ENCODE data around the gene USP6NL.

Gene USP6NL

DNA sequence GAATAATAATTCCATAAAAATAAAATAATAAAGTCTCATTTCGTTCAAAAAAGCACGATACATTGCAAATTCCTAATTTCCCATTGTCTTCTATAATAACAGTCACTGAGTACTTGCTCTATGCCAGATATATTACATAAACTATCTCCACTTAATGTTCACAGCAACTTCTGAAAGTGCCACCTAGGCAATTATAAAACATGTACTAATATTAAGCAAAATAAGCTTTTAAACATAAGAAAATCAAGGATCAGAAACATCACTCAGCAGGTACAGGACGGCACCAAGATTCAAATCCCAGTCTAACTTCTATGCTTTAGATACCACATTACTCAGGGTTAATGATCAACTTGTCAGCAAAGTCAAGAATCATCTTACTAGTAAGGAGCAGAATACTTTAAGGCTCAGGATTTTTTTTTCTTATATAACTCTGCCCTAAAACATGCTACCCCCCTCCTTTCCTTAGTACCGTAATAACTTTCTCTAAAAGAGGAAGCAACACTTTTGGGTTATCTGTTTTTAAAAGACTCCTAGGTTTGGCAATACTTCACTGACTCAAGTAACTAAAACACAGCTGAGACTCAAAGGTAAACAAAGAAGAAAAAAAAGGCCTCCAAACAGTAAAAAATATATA lies 51.3 kb downstream of the USP6NL start:
- Histone ChIP-seq H3K9me3 (ENCODE audit: insufficient read depth, low read depth, low read length) (peaks cover 7% of the 10 kb centered on the region; the same call in 1 of the 2 replicates), H3K27ac (ENCODE audit: low read length) (no peak overlapping the region), H3K9ac (ENCODE audit: low read depth, low read length) (no peak overlapping the region), H3K4me3 (ENCODE audit: low read length) (no peak overlapping the region), H3K27me3 (ENCODE audit: insufficient read depth, low read length) (no peaks in the 10 kb centered on the region), H3K36me3 (ENCODE audit: insufficient read depth, low read depth, low read length) (no peaks in the 10 kb centered on the region), H3K4me1 (ENCODE audit: insufficient read depth, low read length) (no peaks in the 10 kb centered on the region)

DNA sequence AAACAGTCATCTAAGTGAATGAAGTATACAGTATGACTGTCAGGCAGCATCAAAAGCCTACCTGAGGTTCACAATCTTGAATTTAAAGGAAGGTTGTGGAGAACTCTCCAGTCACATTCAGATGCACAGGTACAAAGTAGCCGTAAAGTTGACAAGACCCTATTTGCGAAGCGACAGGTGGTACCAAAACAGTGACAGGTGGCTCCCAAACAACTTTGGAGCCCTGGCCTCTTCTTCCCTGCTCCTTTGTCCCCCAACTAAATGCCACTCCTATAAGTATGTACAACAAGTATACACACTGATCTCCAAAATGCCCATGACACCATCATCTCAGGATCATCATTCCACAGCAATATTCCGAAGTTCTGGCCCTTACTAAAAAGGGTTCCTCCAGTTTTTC lies 53.5 kb downstream of the USP6NL start:
- Histone ChIP-seq H3K27ac (ENCODE audit: low read length) (no peak overlapping the region), H3K4me3 (ENCODE audit: low read length) (no peak overlapping the region)

GRCh38 chr10:11557513-11557912 lies 53.9 kb downstream of the USP6NL start:
- no peaks in the 10 kb centered on the region for H3K36me3 ChIP-seq (ENCODE audit: insufficient read depth, low read depth, low read length)
- no peak overlapping the region for H3K9ac ChIP-seq (ENCODE audit: low read depth, low read length)
- no peaks in the 10 kb centered on the region for H3K27me3 ChIP-seq (ENCODE audit: insufficient read depth, low read length)
- H3K4me1 ChIP-seq (ENCODE audit: insufficient read depth, low read length), result no peaks in the 10 kb centered on the region
- peaks cover 4% of the 10 kb centered on the region; the same call in 1 of the 2 replicates for H3K9me3 ChIP-seq (ENCODE audit: insufficient read depth, low read depth, low read length)
- no peak overlapping the region for H3K27ac ChIP-seq (ENCODE audit: low read length)
- no peak overlapping the region for H3K4me3 ChIP-seq (ENCODE audit: low read length)

More for the DNA sequence above, 53.5 kb downstream of the USP6NL start:
- no peaks in the 10 kb centered on the region for H3K4me1 ChIP-seq (ENCODE audit: insufficient read depth, low read length)
- peaks cover 4% of the 10 kb centered on the region; the same call in 1 of the 2 replicates for H3K9me3 ChIP-seq (ENCODE audit: insufficient read depth, low read depth, low read length)
- no peak overlapping the region for H3K9ac ChIP-seq (ENCODE audit: low read depth, low read length)
- no peaks in the 10 kb centered on the region for H3K36me3 ChIP-seq (ENCODE audit: insufficient read depth, low read depth, low read length)
- H3K27me3 ChIP-seq (ENCODE audit: insufficient read depth, low read length), result no peaks in the 10 kb centered on the region

- Histone ChIP-seq H3K9ac (ENCODE audit: low read depth, low read length) (no peak overlapping the region), H3K9me3 (ENCODE audit: insufficient read depth, low read depth, low read length) (peaks cover 4% of the 10 kb centered on the region; the same call in 1 of the 2 replicates), H3K4me1 (ENCODE audit: insufficient read depth, low read length) (peaks cover 3% of the 10 kb centered on the region; the same call in 1 of the 2 replicates), H3K36me3 (ENCODE audit: insufficient read depth, low read depth, low read length) (no peaks in the 10 kb centered on the region), H3K4me3 (ENCODE audit: low read length) (no peak overlapping the region), H3K27ac (ENCODE audit: low read length) (no peak overlapping the region), H3K27me3 (ENCODE audit: insufficient read depth, low read length) (no peaks in the 10 kb centered on the region)
Observed at GRCh38 chr10:11555556-11555955, 55.9 kb downstream of the USP6NL start.

DNA sequence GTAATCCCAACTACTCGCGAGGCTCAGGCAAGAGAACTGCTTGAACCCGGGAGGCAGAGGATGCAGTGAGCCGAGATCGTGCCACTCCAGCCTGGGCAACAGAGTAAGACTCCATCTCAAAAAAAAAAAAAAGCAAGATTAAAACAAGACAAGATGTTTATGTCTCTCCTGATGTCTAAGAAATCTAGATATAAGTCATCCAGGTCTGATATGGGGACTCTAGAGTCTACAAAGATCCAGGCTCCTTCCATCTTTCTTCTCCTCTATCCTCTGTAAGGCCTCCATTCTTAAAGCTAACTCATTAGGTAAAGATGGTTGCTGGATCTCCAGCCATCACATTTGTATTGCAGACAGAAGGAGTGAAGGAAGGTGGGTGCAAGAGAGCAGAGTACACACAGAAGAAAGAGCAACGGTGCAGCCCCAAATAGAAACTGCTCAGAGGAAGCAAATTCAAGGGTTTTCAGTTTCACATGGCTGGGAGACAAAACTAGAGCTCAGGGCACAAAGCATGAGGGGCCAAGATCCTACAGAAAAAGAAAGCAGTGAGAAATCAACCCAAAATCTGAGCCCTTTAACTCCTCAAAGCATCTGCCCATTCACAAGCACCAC lies 57.6 kb downstream of the USP6NL start:
- H3K9ac ChIP-seq (ENCODE audit: low read depth, low read length), result no peak overlapping the region

GRCh38 chr10:11551916-11552602 lies 59.4 kb downstream of the USP6NL start:
- H3K36me3 ChIP-seq (ENCODE audit: insufficient read depth, low read depth, low read length), result no peaks in the 10 kb centered on the region
- H3K4me3 ChIP-seq (ENCODE audit: low read length), result no peak overlapping the region
- peaks cover 4% of the 10 kb centered on the region; the same call in 1 of the 2 replicates for H3K9me3 ChIP-seq (ENCODE audit: insufficient read depth, low read depth, low read length)
- no peak overlapping the region for H3K27ac ChIP-seq (ENCODE audit: low read length)
- peaks cover 3% of the 10 kb centered on the region; the same call in 1 of the 2 replicates for H3K4me1 ChIP-seq (ENCODE audit: insufficient read depth, low read length)
- H3K27me3 ChIP-seq (ENCODE audit: insufficient read depth, low read length), result no peaks in the 10 kb centered on the region
- no peak overlapping the region for H3K9ac ChIP-seq (ENCODE audit: low read depth, low read length)

More for the DNA sequence above, 57.6 kb downstream of the USP6NL start:
- Histone ChIP-seq H3K27me3 (ENCODE audit: insufficient read depth, low read length) (no peaks in the 10 kb centered on the region), H3K9me3 (ENCODE audit: insufficient read depth, low read depth, low read length) (peaks cover 4% of the 10 kb centered on the region; the same call in 1 of the 2 replicates), H3K4me3 (ENCODE audit: low read length) (no peak overlapping the region), H3K27ac (ENCODE audit: low read length) (no peak overlapping the region), H3K4me1 (ENCODE audit: insufficient read depth, low read length) (peaks cover 3% of the 10 kb centered on the region; the same call in 1 of the 2 replicates), H3K36me3 (ENCODE audit: insufficient read depth, low read depth, low read length) (no peaks in the 10 kb centered on the region)

GRCh38 chr10:11551104-11551503 lies 60.3 kb downstream of the USP6NL start:
- Histone ChIP-seq H3K27ac (ENCODE audit: low read length) (no peak overlapping the region), H3K9ac (ENCODE audit: low read depth, low read length) (no peak overlapping the region), H3K4me1 (ENCODE audit: insufficient read depth, low read length) (peaks cover 3% of the 10 kb centered on the region; the same call in 1 of the 2 replicates), H3K4me3 (ENCODE audit: low read length) (no peak overlapping the region), H3K9me3 (ENCODE audit: insufficient read depth, low read depth, low read length) (peaks cover 4% of the 10 kb centered on the region; the same call in 1 of the 2 replicates), H3K36me3 (ENCODE audit: insufficient read depth, low read depth, low read length) (no peaks in the 10 kb centered on the region), H3K27me3 (ENCODE audit: insufficient read depth, low read length) (no peaks in the 10 kb centered on the region)

- peaks cover 7% of the 10 kb centered on the region; the same call in 1 of the 2 replicates for H3K4me1 ChIP-seq (ENCODE audit: insufficient read depth, low read length)
- no peaks in the 10 kb centered on the region for H3K36me3 ChIP-seq (ENCODE audit: insufficient read depth, low read depth, low read length)
- H3K4me3 ChIP-seq (ENCODE audit: low read length), result no peak overlapping the region
- no peaks in the 10 kb centered on the region for H3K9me3 ChIP-seq (ENCODE audit: insufficient read depth, low read depth, low read length)
- no peak overlapping the region for H3K9ac ChIP-seq (ENCODE audit: low read depth, low read length)
- no peaks in the 10 kb centered on the region for H3K27me3 ChIP-seq (ENCODE audit: insufficient read depth, low read length)
- H3K27ac ChIP-seq (ENCODE audit: low read length), result no peak overlapping the region
Observed at GRCh38 chr10:11548768-11549099, 62.7 kb downstream of the USP6NL start.

GRCh38 chr10:11548065-11548767 lies 63.2 kb downstream of the USP6NL start:
- Histone ChIP-seq H3K27ac (ENCODE audit: low read length) (no peak overlapping the region), H3K4me1 (ENCODE audit: insufficient read depth, low read length) (peaks cover 7% of the 10 kb centered on the region; the same call in 1 of the 2 replicates)

GRCh38 chr10:11546581-11546980 lies 64.9 kb downstream of the USP6NL start:
- Histone ChIP-seq H3K9ac (ENCODE audit: low read depth, low read length) (no peak overlapping the region), H3K9me3 (ENCODE audit: insufficient read depth, low read depth, low read length) (no peaks in the 10 kb centered on the region), H3K36me3 (ENCODE audit: insufficient read depth, low read depth, low read length) (no peaks in the 10 kb centered on the region), H3K27ac (ENCODE audit: low read length) (no peak overlapping the region), H3K4me1 (ENCODE audit: insufficient read depth, low read length) (0 out of 2 replicates have a peak, but pooled peaks cover 4% of the 10 kb centered on the region), H3K27me3 (ENCODE audit: insufficient read depth, low read length) (no peaks in the 10 kb centered on the region), H3K4me3 (ENCODE audit: low read length) (no peak overlapping the region)

More at GRCh38 chr10:11548065-11548767, 63.2 kb downstream of the USP6NL start:
- Histone ChIP-seq H3K36me3 (ENCODE audit: insufficient read depth, low read depth, low read length) (no peaks in the 10 kb centered on the region), H3K27me3 (ENCODE audit: insufficient read depth, low read length) (no peaks in the 10 kb centered on the region), H3K9ac (ENCODE audit: low read depth, low read length) (no peak overlapping the region), H3K9me3 (ENCODE audit: insufficient read depth, low read depth, low read length) (no peaks in the 10 kb centered on the region), H3K4me3 (ENCODE audit: low read length) (no peak overlapping the region)

- no peaks in the 10 kb centered on the region for H3K27me3 ChIP-seq (ENCODE audit: insufficient read depth, low read length)
- no peaks in the 10 kb centered on the region for H3K9me3 ChIP-seq (ENCODE audit: insufficient read depth, low read depth, low read length)
- H3K4me3 ChIP-seq (ENCODE audit: low read length), result no peak overlapping the region
- no peaks in the 10 kb centered on the region for H3K36me3 ChIP-seq (ENCODE audit: insufficient read depth, low read depth, low read length)
- H3K27ac ChIP-seq (ENCODE audit: low read length), result no peak overlapping the region
- peaks cover 4% of the 10 kb centered on the region; the same call in 1 of the 2 replicates for H3K4me1 ChIP-seq (ENCODE audit: insufficient read depth, low read length)
- no peak overlapping the region for H3K9ac ChIP-seq (ENCODE audit: low read depth, low read length)
Observed at GRCh38 chr10:11541296-11541695, 70.2 kb downstream of the USP6NL start.
